ENCODE measurements around the gene RSPO3. TPM values are rescaled to one million over a fixed set of nuclear protein-coding genes. Genes with fewer than 3 reads are reported as not detected.

The RSPO3 gene
- total and polyA plus RNA-seq, 2 donors, result 1.3 to 2.4 TPM

- Histone ChIP-seq H3K9me3 (ENCODE audit: control insufficient read depth in 2 of 2, insufficient read depth in 1 of 2, low read length in 1 of 2) (no peaks in the 10 kb centered on the region), H3K36me3 (ENCODE audit: control insufficient read depth in 2 of 2, insufficient read depth in 2 of 2, low read length in 1 of 2) (no peaks in the 10 kb centered on the region), H3K4me3 (ENCODE audit: low read length in 2 of 2) (no peak overlapping the region), H3K27me3 (ENCODE audit: control insufficient read depth in 2 of 2, insufficient read depth in 1 of 2, low read length in 1 of 2) (no peaks in the 10 kb centered on the region), H3K27ac (ENCODE audit: low read depth in 1 of 2, low read length in 1 of 2) (no peak overlapping the region), H3K4me1 (ENCODE audit: control insufficient read depth in 2 of 2, insufficient read depth in 2 of 2, low read length in 2 of 2) (no peaks in the 10 kb centered on the region)
- DNase-seq (ENCODE audit: low read depth in 6 of 9, low spot score in 9 of 9), result no peak
- WGBS, result 89% methylated on average over 1 of the region's 1 CpG
These were observed 64.0 kb downstream of the RSPO3 start for GRCh38 chr6:127182501-127182900.

- DNase-seq (ENCODE audit: low read depth in 6 of 9, low spot score in 9 of 9), result no peak
These were observed 67.0 kb downstream of the RSPO3 start for GRCh38 chr6:127185437-127185995.

DNA sequence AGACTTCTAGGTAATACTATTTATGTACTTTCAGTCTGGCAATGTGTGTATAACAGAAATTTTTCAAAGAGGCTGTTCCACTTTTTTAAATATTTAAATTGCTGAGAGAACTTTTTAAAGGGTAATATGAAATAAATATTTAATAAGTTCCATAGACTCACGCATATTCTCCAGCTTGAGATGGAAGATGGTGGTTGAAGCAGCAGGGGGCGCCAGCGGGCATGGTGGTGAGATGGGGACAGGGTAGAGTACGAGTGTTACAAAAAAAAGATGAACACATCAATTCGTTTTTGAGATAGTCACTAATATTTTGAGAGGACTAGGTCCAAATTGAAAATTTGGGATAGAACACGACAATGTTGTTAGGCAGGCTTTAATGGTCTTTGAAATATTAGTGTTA is 68.4 kb downstream of the RSPO3 start:
- WGBS, result 54% methylated on average over 6 of the region's 6 CpGs
- Histone ChIP-seq H3K4me1 (ENCODE audit: control insufficient read depth in 2 of 2, insufficient read depth in 2 of 2, low read length in 2 of 2) (no peaks in the 10 kb centered on the region), H3K4me3 (ENCODE audit: low read length in 2 of 2) (no peak overlapping the region), H3K27ac (ENCODE audit: low read depth in 1 of 2, low read length in 1 of 2) (no peak overlapping the region), H3K27me3 (ENCODE audit: control insufficient read depth in 2 of 2, insufficient read depth in 1 of 2, low read length in 1 of 2) (no peaks in the 10 kb centered on the region), H3K36me3 (ENCODE audit: control insufficient read depth in 2 of 2, insufficient read depth in 2 of 2, low read length in 1 of 2) (no peaks in the 10 kb centered on the region), H3K9me3 (ENCODE audit: control insufficient read depth in 2 of 2, insufficient read depth in 1 of 2, low read length in 1 of 2) (no peaks in the 10 kb centered on the region)
- DNase-seq (ENCODE audit: low read depth in 6 of 9, low spot score in 9 of 9), result peak in 6 of 9 donors; percentile 5 to 43 (median 16)

More at GRCh38 chr6:127185437-127185995, 67.0 kb downstream of the RSPO3 start:
- Histone ChIP-seq H3K36me3 (ENCODE audit: control insufficient read depth in 2 of 2, insufficient read depth in 2 of 2, low read length in 1 of 2) (no peaks in the 10 kb centered on the region), H3K4me3 (ENCODE audit: low read length in 2 of 2) (no peak overlapping the region), H3K27me3 (ENCODE audit: control insufficient read depth in 2 of 2, insufficient read depth in 1 of 2, low read length in 1 of 2) (no peaks in the 10 kb centered on the region), H3K9me3 (ENCODE audit: control insufficient read depth in 2 of 2, insufficient read depth in 1 of 2, low read length in 1 of 2) (no peaks in the 10 kb centered on the region), H3K27ac (ENCODE audit: low read depth in 1 of 2, low read length in 1 of 2) (no peak overlapping the region), H3K4me1 (ENCODE audit: control insufficient read depth in 2 of 2, insufficient read depth in 2 of 2, low read length in 2 of 2) (no peaks in the 10 kb centered on the region)
- 94% methylated on average over 3 of the region's 3 CpGs for WGBS

- Histone ChIP-seq H3K9me3 (ENCODE audit: control insufficient read depth in 2 of 2, insufficient read depth in 1 of 2, low read length in 1 of 2) (no peaks in the 10 kb centered on the region), H3K4me1 (ENCODE audit: control insufficient read depth in 2 of 2, insufficient read depth in 2 of 2, low read length in 2 of 2) (no peaks in the 10 kb centered on the region), H3K4me3 (ENCODE audit: low read length in 2 of 2) (no peak overlapping the region), H3K27me3 (ENCODE audit: control insufficient read depth in 2 of 2, insufficient read depth in 1 of 2, low read length in 1 of 2) (no peaks in the 10 kb centered on the region), H3K27ac (ENCODE audit: low read depth in 1 of 2, low read length in 1 of 2) (no peak overlapping the region), H3K36me3 (ENCODE audit: control insufficient read depth in 2 of 2, insufficient read depth in 2 of 2, low read length in 1 of 2) (no peaks in the 10 kb centered on the region)
- 93% methylated on average over 1 of the region's 1 CpG for WGBS
- DNase-seq (ENCODE audit: low read depth in 6 of 9, low spot score in 9 of 9), result no peak
These were observed 70.3 kb downstream of the RSPO3 start for GRCh38 chr6:127188744-127189143.

DNA sequence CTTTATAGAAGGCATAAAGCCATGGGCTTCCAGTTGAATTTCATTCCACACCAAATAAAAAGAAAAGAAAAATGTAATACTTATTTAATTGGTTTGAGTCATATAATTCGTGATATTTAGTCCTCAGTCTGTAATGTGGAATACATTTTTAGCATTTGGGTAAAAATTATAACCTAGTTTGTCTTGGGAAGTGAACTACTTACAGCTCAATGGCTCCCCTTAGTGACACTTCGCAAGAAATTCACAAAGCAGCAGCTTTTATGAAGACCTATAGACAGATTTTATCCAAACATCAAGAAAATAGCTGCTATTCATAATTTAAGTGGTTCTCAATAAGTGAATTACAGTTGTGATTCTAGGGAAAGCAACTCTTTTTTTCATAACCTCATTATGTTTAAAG is 72.1 kb downstream of the RSPO3 start:
- H3K27ac ChIP-seq (ENCODE audit: low read depth in 1 of 2, low read length in 1 of 2), result no peak overlapping the region
- DNase-seq (ENCODE audit: low read depth in 6 of 9, low spot score in 9 of 9), result peak in 2 of 9 donors; percentile 1 to 20
- no peaks in the 10 kb centered on the region for H3K4me1 ChIP-seq (ENCODE audit: control insufficient read depth in 2 of 2, insufficient read depth in 2 of 2, low read length in 2 of 2)
- no peak overlapping the region for H3K4me3 ChIP-seq (ENCODE audit: low read length in 2 of 2)
- H3K27me3 ChIP-seq (ENCODE audit: control insufficient read depth in 2 of 2, insufficient read depth in 1 of 2, low read length in 1 of 2), result no peaks in the 10 kb centered on the region
- H3K36me3 ChIP-seq (ENCODE audit: control insufficient read depth in 2 of 2, insufficient read depth in 2 of 2, low read length in 1 of 2), result no peaks in the 10 kb centered on the region
- no peaks in the 10 kb centered on the region for H3K9me3 ChIP-seq (ENCODE audit: control insufficient read depth in 2 of 2, insufficient read depth in 1 of 2, low read length in 1 of 2)
- 44% methylated on average over 2 of the region's 2 CpGs for WGBS

GRCh38 chr6:127191716-127192115 is 73.2 kb downstream of the RSPO3 start:
- H3K27ac ChIP-seq (ENCODE audit: low read depth in 1 of 2, low read length in 1 of 2), result no peak overlapping the region
- no peaks in the 10 kb centered on the region for H3K27me3 ChIP-seq (ENCODE audit: control insufficient read depth in 2 of 2, insufficient read depth in 1 of 2, low read length in 1 of 2)
- no peak overlapping the region for H3K4me3 ChIP-seq (ENCODE audit: low read length in 2 of 2)
- H3K4me1 ChIP-seq (ENCODE audit: control insufficient read depth in 2 of 2, insufficient read depth in 2 of 2, low read length in 2 of 2), result no peaks in the 10 kb centered on the region
- WGBS, result 89% methylated on average over 1 of the region's 1 CpG
- no peaks in the 10 kb centered on the region for H3K9me3 ChIP-seq (ENCODE audit: control insufficient read depth in 2 of 2, insufficient read depth in 1 of 2, low read length in 1 of 2)
- H3K36me3 ChIP-seq (ENCODE audit: control insufficient read depth in 2 of 2, insufficient read depth in 2 of 2, low read length in 1 of 2), result no peaks in the 10 kb centered on the region
- no peak for DNase-seq (ENCODE audit: low read depth in 6 of 9, low spot score in 9 of 9)

DNA sequence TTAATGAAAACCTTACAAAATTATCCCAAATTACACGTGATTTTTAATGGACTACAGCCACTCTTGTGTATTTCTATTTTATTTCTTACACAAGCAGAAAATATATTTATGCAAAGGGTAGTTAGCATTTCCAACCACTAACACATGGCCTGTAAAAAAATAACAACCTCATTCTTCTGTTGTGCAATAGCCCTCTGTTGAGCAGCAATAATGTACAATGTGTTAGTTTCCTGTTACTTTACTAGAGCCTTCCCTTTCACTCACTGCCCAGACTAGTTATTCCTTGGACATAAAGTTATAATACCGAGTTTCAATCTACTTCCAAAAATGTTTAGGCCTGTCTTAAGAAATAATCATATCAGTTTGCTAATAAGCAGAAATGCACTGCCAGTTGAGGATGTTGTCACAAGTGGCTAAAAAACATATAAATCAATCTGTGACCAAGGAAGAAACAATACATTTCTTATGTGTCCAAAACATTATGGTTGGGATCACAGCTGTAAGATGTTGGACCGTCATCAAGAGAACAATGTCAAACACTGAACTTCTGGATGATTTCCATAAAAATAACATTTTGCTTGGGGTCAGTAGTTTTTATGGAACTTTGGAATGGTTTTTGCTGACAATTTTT is 74.6 kb downstream of the RSPO3 start:
- Histone ChIP-seq H3K4me3 (ENCODE audit: low read length in 2 of 2) (no peak overlapping the region), H3K27ac (ENCODE audit: low read depth in 1 of 2, low read length in 1 of 2) (no peak overlapping the region), H3K27me3 (ENCODE audit: control insufficient read depth in 2 of 2, insufficient read depth in 1 of 2, low read length in 1 of 2) (no peaks in the 10 kb centered on the region), H3K9me3 (ENCODE audit: control insufficient read depth in 2 of 2, insufficient read depth in 1 of 2, low read length in 1 of 2) (no peaks in the 10 kb centered on the region), H3K4me1 (ENCODE audit: control insufficient read depth in 2 of 2, insufficient read depth in 2 of 2, low read length in 2 of 2) (no peaks in the 10 kb centered on the region), H3K36me3 (ENCODE audit: control insufficient read depth in 2 of 2, insufficient read depth in 2 of 2, low read length in 1 of 2) (no peaks in the 10 kb centered on the region)
- DNase-seq (ENCODE audit: low read depth in 6 of 9, low spot score in 9 of 9), result no peak
- WGBS, result 57% methylated on average over 3 of the region's 3 CpGs

DNA sequence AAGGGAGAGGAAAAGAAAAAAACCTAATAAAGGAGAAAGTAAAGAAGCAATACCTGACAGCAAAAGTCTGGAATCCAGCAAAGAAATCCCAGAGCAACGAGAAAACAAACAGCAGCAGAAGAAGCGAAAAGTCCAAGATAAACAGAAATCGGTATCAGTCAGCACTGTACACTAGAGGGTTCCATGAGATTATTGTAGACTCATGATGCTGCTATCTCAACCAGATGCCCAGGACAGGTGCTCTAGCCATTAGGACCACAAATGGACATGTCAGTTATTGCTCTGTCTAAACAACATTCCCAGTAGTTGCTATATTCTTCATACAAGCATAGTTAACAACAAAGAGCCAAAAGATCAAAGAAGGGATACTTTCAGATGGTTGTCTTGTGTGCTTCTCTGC is 77.4 kb downstream of the RSPO3 start:
- Histone ChIP-seq H3K4me1 (ENCODE audit: control insufficient read depth in 2 of 2, insufficient read depth in 2 of 2, low read length in 2 of 2) (no peaks in the 10 kb centered on the region), H3K27me3 (ENCODE audit: control insufficient read depth in 2 of 2, insufficient read depth in 1 of 2, low read length in 1 of 2) (no peaks in the 10 kb centered on the region), H3K27ac (ENCODE audit: low read depth in 1 of 2, low read length in 1 of 2) (no peak overlapping the region), H3K4me3 (ENCODE audit: low read length in 2 of 2) (no peak overlapping the region), H3K9me3 (ENCODE audit: control insufficient read depth in 2 of 2, insufficient read depth in 1 of 2, low read length in 1 of 2) (no peaks in the 10 kb centered on the region), H3K36me3 (ENCODE audit: control insufficient read depth in 2 of 2, insufficient read depth in 2 of 2, low read length in 1 of 2) (no peaks in the 10 kb centered on the region)
- 92% methylated on average over 3 of the region's 3 CpGs for WGBS
- no peak for DNase-seq (ENCODE audit: low read depth in 6 of 9, low spot score in 9 of 9)

- 94% methylated on average over 5 of the region's 5 CpGs for WGBS
- Histone ChIP-seq H3K36me3 (ENCODE audit: control insufficient read depth in 2 of 2, insufficient read depth in 2 of 2, low read length in 1 of 2) (no peaks in the 10 kb centered on the region), H3K4me1 (ENCODE audit: control insufficient read depth in 2 of 2, insufficient read depth in 2 of 2, low read length in 2 of 2) (no peaks in the 10 kb centered on the region), H3K27ac (ENCODE audit: low read depth in 1 of 2, low read length in 1 of 2) (no peak overlapping the region), H3K27me3 (ENCODE audit: control insufficient read depth in 2 of 2, insufficient read depth in 1 of 2, low read length in 1 of 2) (no peaks in the 10 kb centered on the region), H3K9me3 (ENCODE audit: control insufficient read depth in 2 of 2, insufficient read depth in 1 of 2, low read length in 1 of 2) (no peaks in the 10 kb centered on the region), H3K4me3 (ENCODE audit: low read length in 2 of 2) (no peak overlapping the region)
- no peak for DNase-seq (ENCODE audit: low read depth in 6 of 9, low spot score in 9 of 9)
These were observed 80.1 kb downstream of the RSPO3 start for GRCh38 chr6:127198549-127198948.

All from thymus (tissue), 11 donors.